ENCODE data around the gene MACROD2.

GRCh38 chr20:15449061-15449460, 1453.7 kb downstream of the MACROD2 start:
- TF ChIP-seq TAF1 (IDR thresholded peaks at IDR 0.05; ENCODE audit: low read depth, low read length) = no peak
- TF ChIP-seq POLR2AphosphoS5 (IDR thresholded peaks at IDR 0.05; ENCODE audit: low read depth, low read length) = no peak
- TF ChIP-seq POLR2A (IDR thresholded peaks at IDR 0.05; ENCODE audit: low read depth, low read length) = no peak
- no peak for TF ChIP-seq SPI1 (IDR thresholded peaks at IDR 0.05; ENCODE audit: low read depth, low read length)
